ENCODE results near the gene PEX5L. TPM values are rescaled to one million over a fixed set of nuclear protein-coding genes. Genes with fewer than 3 reads are reported as not detected.
"Not testable (repeated sequence)": the region's sequence is repeated elsewhere in the genome, so short reads cannot be mapped to it uniquely, and the experiment has no call there.

PEX5L gene
- total and polyA plus RNA-seq, 2 donors (not counting 1 experiment from before 2014, with no cell fraction given), result not detected

- Histone ChIP-seq H3K4me2 (replicated peaks; ENCODE audit: low read depth, low read length, poor library complexity, severe bottlenecking) (no peak overlapping the region), H2AFZ (ENCODE audit: insufficient read depth, low read depth, low read length, poor library complexity, severe bottlenecking) (no peak overlapping the region), H3K79me2 (ENCODE audit: control insufficient read depth, insufficient read depth, low read length) (no peaks in the 10 kb centered on the region), H3K27ac (ENCODE audit: low read length in 2 of 2) (no peak overlapping the region), H3K9ac (ENCODE audit: low read length) (no peak overlapping the region), H3K36me3 (replicated peaks in 1 of 2; ENCODE audit: control extremely low read depth in 1 of 2, control insufficient read depth in 1 of 2, extremely low read depth in 1 of 2, insufficient read depth in 2 of 2, low read length in 1 of 2) (no peaks in the 10 kb centered on the region), H3K4me1 (ENCODE audit: control insufficient read depth in 2 of 2, insufficient read depth in 2 of 2, low read length in 2 of 2) (no peaks in the 10 kb centered on the region), H3K4me3 (ENCODE audit: control extremely low read depth in 1 of 5, extremely low read depth in 1 of 5, insufficient read depth in 1 of 5, low read depth in 2 of 5, low read length in 4 of 5) (no peak overlapping the region), H3K27me3 (replicated peaks in 1 of 4; ENCODE audit: control extremely low read depth in 1 of 4, control insufficient read depth in 3 of 4, insufficient read depth in 4 of 4, low read length in 3 of 4) (no peaks in the 10 kb centered on the region), H3K9me3 (ENCODE audit: control extremely low read depth in 1 of 3, control insufficient read depth in 2 of 3, insufficient read depth in 1 of 3, low read length in 2 of 3) (no peaks in the 10 kb centered on the region), H4K20me1 (ENCODE audit: control insufficient read depth, insufficient read depth, low read length, poor library complexity, severe bottlenecking) (no peaks in the 10 kb centered on the region)
- H3K27me3 Mint-ChIP-seq, result no peaks in the 10 kb centered on the region
- H3K27ac Mint-ChIP-seq, result no peak overlapping the region
- no peak for DNase-seq
- no peak for ATAC-seq (ENCODE audit: low read depth)
- no peaks in the 10 kb centered on the region for H3K4me1 Mint-ChIP-seq
- intact Hi-C loops (cut with micrococcal nuclease), result no loop called here
- CTCF ChIA-PET, result no interaction called here
- POLR2A ChIA-PET, result no interaction called here
- no peak for TF ChIP-seq EZH2 (IDR thresholded peaks at IDR 0.05; ENCODE audit: borderline replicate concordance, insufficient read depth, low read depth, low read length, poor library complexity, severe bottlenecking)
- H3K4me3 Mint-ChIP-seq, result no peak overlapping the region
- no peaks in the 10 kb centered on the region for H3K9me3 Mint-ChIP-seq (ENCODE audit: insufficient read depth)
Observed at GRCh38 chr3:180059356-180059755, 22.6 kb upstream of the PEX5L start.

- H3K79me2 ChIP-seq (ENCODE audit: control insufficient read depth, insufficient read depth, low read length), result no peaks in the 10 kb centered on the region
- POLR2A ChIA-PET, result no interaction called here
Observed at GRCh38 chr3:180058238-180058637, 21.5 kb upstream of the PEX5L start.

GRCh38 chr3:180055656-180056055, 18.9 kb upstream of the PEX5L start:
- H3K27me3 Mint-ChIP-seq; ATAC-seq (ENCODE audit: low read depth); intact Hi-C loops (cut with micrococcal nuclease): not testable (repeated sequence)

More at GRCh38 chr3:180058238-180058637, 21.5 kb upstream of the PEX5L start:
- Histone ChIP-seq H3K4me1 (ENCODE audit: control insufficient read depth in 2 of 2, insufficient read depth in 2 of 2, low read length in 2 of 2) (no peaks in the 10 kb centered on the region), H2AFZ (ENCODE audit: insufficient read depth, low read depth, low read length, poor library complexity, severe bottlenecking) (no peak overlapping the region), H4K20me1 (ENCODE audit: control insufficient read depth, insufficient read depth, low read length, poor library complexity, severe bottlenecking) (no peaks in the 10 kb centered on the region), H3K9me3 (ENCODE audit: control extremely low read depth in 1 of 3, control insufficient read depth in 2 of 3, insufficient read depth in 1 of 3, low read length in 2 of 3) (no peaks in the 10 kb centered on the region), H3K27me3 (replicated peaks in 1 of 4; ENCODE audit: control extremely low read depth in 1 of 4, control insufficient read depth in 3 of 4, insufficient read depth in 4 of 4, low read length in 3 of 4) (no peaks in the 10 kb centered on the region), H3K4me2 (replicated peaks; ENCODE audit: low read depth, low read length, poor library complexity, severe bottlenecking) (no peak overlapping the region), H3K27ac (ENCODE audit: low read length in 2 of 2) (no peak overlapping the region), H3K4me3 (ENCODE audit: control extremely low read depth in 1 of 5, extremely low read depth in 1 of 5, insufficient read depth in 1 of 5, low read depth in 2 of 5, low read length in 4 of 5) (no peak overlapping the region), H3K9ac (ENCODE audit: low read length) (no peak overlapping the region), H3K36me3 (replicated peaks in 1 of 2; ENCODE audit: control extremely low read depth in 1 of 2, control insufficient read depth in 1 of 2, extremely low read depth in 1 of 2, insufficient read depth in 2 of 2, low read length in 1 of 2) (no peaks in the 10 kb centered on the region)
- CTCF ChIA-PET, result no interaction called here
- Mint-ChIP-seq H3K4me3 (no peak overlapping the region), H3K27ac (no peak overlapping the region), H3K4me1 (no peaks in the 10 kb centered on the region), H3K27me3 (no peaks in the 10 kb centered on the region), H3K9me3 (ENCODE audit: insufficient read depth) (no peaks in the 10 kb centered on the region)
- intact Hi-C loops (cut with micrococcal nuclease), result no loop called here
- no peak for ATAC-seq (ENCODE audit: low read depth)
- TF ChIP-seq EZH2 (IDR thresholded peaks at IDR 0.05; ENCODE audit: borderline replicate concordance, insufficient read depth, low read depth, low read length, poor library complexity, severe bottlenecking), result no peak
- TF ChIP-seq, protein P1, sequence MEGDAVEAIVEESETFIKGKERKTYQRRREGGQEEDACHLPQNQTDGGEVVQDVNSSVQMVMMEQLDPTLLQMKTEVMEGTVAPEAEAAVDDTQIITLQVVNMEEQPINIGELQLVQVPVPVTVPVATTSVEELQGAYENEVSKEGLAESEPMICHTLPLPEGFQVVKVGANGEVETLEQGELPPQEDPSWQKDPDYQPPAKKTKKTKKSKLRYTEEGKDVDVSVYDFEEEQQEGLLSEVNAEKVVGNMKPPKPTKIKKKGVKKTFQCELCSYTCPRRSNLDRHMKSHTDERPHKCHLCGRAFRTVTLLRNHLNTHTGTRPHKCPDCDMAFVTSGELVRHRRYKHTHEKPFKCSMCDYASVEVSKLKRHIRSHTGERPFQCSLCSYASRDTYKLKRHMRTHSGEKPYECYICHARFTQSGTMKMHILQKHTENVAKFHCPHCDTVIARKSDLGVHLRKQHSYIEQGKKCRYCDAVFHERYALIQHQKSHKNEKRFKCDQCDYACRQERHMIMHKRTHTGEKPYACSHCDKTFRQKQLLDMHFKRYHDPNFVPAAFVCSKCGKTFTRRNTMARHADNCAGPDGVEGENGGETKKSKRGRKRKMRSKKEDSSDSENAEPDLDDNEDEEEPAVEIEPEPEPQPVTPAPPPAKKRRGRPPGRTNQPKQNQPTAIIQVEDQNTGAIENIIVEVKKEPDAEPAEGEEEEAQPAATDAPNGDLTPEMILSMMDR (IDR thresholded peaks at IDR 0.05), result no peak
- DNase-seq, result no peak

More at GRCh38 chr3:180055656-180056055, 18.9 kb upstream of the PEX5L start:
- H4K20me1 ChIP-seq (ENCODE audit: control insufficient read depth, insufficient read depth, low read length, poor library complexity, severe bottlenecking); H3K4me1 ChIP-seq (ENCODE audit: control insufficient read depth in 2 of 2, insufficient read depth in 2 of 2, low read length in 2 of 2); H3K27ac Mint-ChIP-seq; H3K27ac ChIP-seq (ENCODE audit: low read length in 2 of 2); H3K9me3 Mint-ChIP-seq (ENCODE audit: insufficient read depth); H3K4me1 Mint-ChIP-seq; H3K27me3 ChIP-seq (replicated peaks in 1 of 4; ENCODE audit: control extremely low read depth in 1 of 4, control insufficient read depth in 3 of 4, insufficient read depth in 4 of 4, low read length in 3 of 4); H3K9me3 ChIP-seq (ENCODE audit: control extremely low read depth in 1 of 3, control insufficient read depth in 2 of 3, insufficient read depth in 1 of 3, low read length in 2 of 3); H2AFZ ChIP-seq (ENCODE audit: insufficient read depth, low read depth, low read length, poor library complexity, severe bottlenecking); POLR2A ChIA-PET; DNase-seq; H3K4me3 ChIP-seq (ENCODE audit: control extremely low read depth in 1 of 5, extremely low read depth in 1 of 5, insufficient read depth in 1 of 5, low read depth in 2 of 5, low read length in 4 of 5); H3K36me3 ChIP-seq (replicated peaks in 1 of 2; ENCODE audit: control extremely low read depth in 1 of 2, control insufficient read depth in 1 of 2, extremely low read depth in 1 of 2, insufficient read depth in 2 of 2, low read length in 1 of 2); H3K9ac ChIP-seq (ENCODE audit: low read length); H3K4me2 ChIP-seq (replicated peaks; ENCODE audit: low read depth, low read length, poor library complexity, severe bottlenecking); CTCF ChIA-PET; H3K4me3 Mint-ChIP-seq; H3K79me2 ChIP-seq (ENCODE audit: control insufficient read depth, insufficient read depth, low read length): not testable (repeated sequence)
- 71% methylated on average over 1 of the region's 3 CpGs for WGBS (ENCODE audit: insufficient coverage)
